Skin epidermis (tissue), 12 donors: ENCODE results near the gene ZSWIM8.
A peak's percentile ranks its signal among the peaks of the same experiment; 100 is the strongest.
"Not testable (repeated sequence)": the region's sequence is repeated elsewhere in the genome, so short reads cannot be mapped to it uniquely, and the experiment has no call there.

ENCODE experiments used
- H3K27ac ChIP-seq, 21 experiments: fragments of 200-600 bp; sonication (generic) in 11 of 21; one replicate each; pipeline ENCODE4 v1.5.0; 2020; ENCODE audit warnings: mild to moderate bottlenecking in 3 of 21, inconsistent platforms in 2 of 21, moderate library complexity in 2 of 21
- H3K4me3 ChIP-seq, 7 experiments: fragments of 200-600 bp; sonication (generic) in 2 of 7; one replicate each; pipeline ENCODE4 v1.5.0; 2020; ENCODE audit warnings: inconsistent platforms in 2 of 7, mild to moderate bottlenecking in 2 of 7, moderate library complexity in 1 of 7

Gene ZSWIM8

DNA sequence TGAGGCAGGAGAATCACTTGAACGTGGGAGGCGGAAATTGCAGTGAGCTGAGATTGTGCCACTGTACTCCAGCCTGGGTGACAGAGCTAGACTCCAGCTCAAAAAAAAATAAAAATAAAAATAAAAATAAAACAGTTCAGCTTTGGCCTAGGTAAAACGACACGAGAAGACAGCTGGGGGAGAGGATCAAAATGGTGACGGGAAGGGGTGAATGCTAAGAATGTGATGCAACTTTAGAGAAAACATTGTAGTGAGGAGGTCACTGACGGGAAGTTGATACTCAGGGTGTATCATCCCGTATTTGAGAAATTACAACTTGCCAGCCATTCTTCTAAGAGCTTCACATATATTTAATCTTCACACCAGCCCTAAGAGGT, 24.9 kb downstream of the ZSWIM8 start:
- Histone ChIP-seq H3K27ac (peak overlapping the region in 20 of 21 experiments; percentile 85 to 99 (median 96)), H3K4me3 (peak overlapping the region; percentile 57 to 99 (median 92))

DNA sequence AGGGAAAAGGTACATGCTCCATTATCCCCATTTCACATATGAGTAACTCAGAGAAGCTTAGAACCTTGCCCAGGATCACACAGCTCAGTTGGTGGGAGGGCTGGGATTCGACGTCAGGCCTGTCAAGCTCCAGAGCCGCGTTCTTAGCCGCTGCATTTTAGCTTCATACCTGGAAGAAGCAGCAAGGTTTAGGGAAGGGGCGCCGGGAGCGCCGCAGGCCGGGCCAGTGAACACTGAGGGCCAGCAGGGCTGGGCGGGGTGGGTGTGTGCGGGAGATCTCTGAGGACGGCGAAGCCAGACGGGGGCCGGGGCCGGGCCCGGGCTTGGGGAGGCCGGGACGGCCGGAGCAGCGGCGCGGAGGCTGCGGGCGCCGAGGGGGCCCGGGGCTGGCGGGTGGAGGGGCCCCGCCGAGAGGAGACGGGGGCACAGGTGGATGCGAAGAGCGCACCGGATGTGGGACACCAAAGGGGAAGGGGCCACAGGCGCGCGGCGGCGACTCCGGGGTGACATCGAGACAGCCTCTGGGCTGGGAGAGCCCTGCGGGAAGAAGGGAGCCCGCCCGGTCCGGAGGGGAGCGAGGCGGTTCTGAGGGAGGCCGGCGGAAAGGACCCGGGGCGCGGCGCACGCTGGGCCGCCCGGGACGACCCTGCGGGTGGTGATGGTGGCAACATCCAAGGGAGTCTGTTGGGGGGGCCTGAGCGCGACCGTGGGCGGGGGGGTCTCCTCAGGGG, 25.5 kb downstream of the ZSWIM8 start:
- H3K4me3 ChIP-seq, result peak overlapping the region; percentile 57 to 99 (median 92)
- H3K27ac ChIP-seq, result peak overlapping the region; percentile 83 to 99 (median 96)

DNA sequence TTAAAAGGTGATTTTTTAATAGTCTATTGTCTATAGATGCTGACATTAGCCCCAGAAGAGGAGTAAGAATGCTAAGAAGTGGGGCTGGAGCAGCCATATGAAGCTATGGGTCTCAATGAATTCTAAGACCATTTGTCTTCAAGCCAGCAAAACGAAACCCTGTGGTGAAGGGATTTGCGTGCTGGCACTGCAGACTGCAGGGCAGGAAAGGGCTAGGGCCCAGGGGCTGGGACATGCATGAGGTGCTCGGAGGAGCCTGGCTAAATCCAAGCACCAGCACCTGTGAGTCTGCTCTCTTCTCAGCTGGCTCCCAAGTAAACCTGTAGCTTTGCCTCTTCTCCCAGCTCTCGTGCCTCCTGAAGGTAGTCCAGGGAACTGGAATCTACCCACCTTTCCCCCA, 27.3 kb downstream of the ZSWIM8 start:
- Histone ChIP-seq H3K4me3 (no peak overlapping the region), H3K27ac (peak overlapping the region in 4 of 21 experiments; percentile 4 to 99 (median 46))

DNA sequence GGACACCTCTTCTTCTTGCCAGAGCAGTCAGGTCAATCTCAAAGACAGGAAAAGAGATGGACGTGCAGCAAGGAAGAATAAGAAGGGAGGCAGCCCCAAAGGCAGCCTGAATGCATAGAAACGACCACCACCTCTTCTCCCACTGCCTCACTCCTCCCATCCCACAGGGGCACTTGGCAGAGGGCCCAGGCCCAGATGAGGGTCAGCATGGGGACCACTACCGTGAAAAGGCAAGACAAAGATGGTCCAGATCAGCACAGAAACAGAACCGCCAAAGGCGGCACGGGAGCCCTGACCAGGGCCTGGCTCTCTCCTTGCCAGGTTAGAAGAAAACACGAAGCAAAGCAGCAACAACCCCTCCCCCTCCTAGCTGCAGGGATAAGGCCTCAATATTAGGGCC, 27.9 kb downstream of the ZSWIM8 start:
- Histone ChIP-seq H3K4me3 (no peak overlapping the region), H3K27ac (no peak overlapping the region)

DNA sequence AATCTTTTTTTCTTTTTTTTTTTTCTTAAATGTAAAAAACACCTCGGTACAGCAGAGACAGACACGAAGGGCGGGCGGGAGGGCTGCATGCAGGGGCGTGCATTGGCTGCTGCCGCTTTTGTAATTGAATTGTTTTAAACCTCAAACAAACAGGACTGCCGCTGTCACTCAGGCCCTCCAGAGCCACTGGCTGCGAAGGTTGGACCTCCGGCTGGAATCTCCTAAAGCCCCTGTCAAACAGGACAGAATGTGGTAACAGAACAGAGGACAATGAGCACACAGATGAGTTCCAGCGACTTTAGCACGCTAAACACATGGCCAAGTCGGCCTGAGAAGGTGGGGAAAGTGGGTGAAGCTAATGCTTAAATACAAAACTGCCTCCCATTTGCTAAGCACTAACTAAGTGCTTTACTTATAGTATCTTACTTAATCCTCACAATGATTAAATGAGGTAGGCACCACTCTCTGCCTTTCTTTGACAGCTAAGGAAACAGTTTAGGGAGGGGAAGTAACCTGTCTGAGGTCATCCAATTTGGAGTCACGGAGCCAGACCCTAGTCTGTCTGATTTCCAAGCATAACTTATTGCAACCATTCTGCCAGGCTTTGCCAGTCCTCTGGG, 29.0 kb downstream of the ZSWIM8 start:
- no peak overlapping the region for H3K4me3 ChIP-seq
- H3K27ac ChIP-seq, result no peak overlapping the region

DNA sequence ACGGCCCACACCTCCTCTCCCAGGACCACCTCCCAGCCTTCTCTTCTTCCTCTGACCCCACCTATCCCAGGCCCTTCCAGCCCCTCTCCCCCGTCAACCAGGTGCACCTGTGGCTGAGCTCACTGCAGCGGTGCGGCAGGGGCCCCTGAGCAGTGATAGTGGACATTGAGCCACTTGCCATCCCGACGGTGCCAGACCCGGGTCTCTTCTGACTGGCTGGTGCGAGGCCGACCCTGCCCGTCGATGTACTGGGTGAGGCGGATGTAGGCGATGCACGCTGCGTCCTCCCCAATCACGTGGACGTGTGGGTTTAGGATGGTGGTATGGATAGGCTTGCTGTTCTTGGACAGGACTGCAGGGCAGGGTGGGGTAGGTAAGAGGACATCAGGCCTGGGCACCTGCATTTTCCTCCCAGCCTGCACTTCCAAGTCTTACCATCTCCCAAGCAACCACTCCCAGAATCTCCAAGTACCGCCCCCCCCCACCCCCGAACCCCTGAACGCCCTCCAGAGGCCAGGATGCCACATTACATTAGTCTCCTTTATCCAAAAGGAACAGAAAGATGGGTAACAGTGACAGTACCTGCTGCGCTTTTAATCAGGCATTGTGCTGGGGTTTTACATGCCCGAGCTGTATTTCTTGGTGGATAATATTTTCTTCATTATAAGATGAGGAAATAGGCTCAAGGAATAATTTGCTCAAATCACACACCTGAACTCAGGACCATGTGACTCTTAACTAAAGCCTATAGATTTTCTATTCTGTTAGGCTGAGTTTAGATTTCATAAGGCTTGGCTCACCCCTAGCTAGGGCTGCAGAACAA, 29.7 kb downstream of the ZSWIM8 start:
- Histone ChIP-seq H3K4me3 (no peak overlapping the region), H3K27ac (peak overlapping the region in 10 of 21 experiments; percentile 1 to 79 (median 70))

DNA sequence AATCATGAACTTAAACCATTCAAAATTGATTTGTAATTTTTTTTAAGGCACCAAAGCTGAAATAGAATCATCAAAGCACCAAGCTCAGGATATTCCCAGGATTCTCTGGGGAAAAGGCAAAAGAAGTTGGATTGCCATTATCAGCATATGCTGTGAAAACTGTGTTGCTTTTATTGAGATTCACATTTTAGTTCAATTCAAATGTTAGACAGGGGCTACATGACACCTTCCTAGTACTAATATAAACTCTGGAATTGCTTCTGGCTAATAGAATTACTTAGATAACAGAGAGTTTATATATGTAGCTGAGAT, 30.3 kb downstream of the ZSWIM8 start:
- H3K4me3 ChIP-seq, result no peak overlapping the region
- peak overlapping the region in 13 of 21 experiments; percentile 1 to 79 (median 67) for H3K27ac ChIP-seq

DNA sequence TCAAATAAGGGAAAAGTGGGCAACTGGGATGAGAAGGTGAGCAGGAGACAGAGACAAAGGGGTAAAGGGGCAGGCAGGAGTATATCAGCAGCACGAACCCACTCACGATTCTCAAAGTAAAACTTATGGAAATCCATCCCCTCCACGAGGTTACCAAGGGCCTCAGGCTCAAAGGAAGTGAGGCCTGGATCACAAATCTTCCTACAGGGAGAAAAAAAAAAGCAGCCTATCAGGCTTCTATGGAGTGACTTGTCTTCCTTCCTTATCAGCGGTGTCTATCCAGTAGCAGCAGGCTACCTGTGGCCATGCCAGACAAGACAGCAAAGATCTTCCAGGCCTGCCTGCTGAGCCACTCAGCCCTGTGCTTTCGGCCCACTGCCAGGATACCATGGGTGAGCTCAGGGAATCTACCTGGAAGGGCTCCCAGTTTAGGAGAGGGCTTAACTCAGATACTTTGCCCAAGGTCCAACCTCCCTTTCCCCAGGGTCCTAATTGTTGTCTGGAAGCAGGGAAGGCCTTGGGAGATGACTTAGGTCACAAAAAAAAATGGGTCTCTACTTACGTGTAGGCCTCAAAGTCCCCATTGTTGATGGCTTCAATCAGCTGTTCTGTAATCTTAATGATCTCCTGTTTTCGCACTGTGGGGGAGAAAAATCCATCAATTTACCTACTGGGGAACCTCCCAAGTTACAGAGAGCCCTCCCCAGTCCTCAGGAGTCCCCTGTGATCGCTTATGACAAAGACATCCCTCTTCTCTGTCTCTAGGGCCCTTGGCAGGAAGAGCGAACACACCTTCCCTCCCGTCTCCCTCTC, 31.7 kb downstream of the ZSWIM8 start:
- no peak overlapping the region for H3K4me3 ChIP-seq
- peak overlapping the region in 20 of 21 experiments; percentile 13 to 79 (median 68) for H3K27ac ChIP-seq

DNA sequence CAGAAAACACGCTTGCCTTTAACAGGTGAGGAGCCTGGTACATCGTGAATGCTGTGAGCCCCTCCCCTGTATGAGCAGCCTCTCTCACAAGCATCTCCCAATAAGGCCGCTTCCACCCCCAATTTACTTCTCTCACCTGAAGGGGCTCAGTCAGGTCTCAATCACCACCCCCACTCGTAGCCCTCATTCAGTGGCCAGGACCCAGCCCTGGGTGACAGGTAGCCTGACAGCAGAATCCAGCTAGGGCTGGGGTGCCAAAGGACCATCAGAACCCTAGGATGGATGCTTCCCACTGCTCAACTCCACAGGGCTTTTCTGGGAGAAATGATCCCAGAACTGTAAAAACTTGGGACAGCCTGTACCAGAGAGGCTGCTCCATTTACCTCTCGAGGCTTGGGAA, 32.4 kb downstream of the ZSWIM8 start:
- H3K4me3 ChIP-seq, result no peak overlapping the region
- H3K27ac ChIP-seq, result peak overlapping the region in 16 of 21 experiments; percentile 4 to 79 (median 68)

DNA sequence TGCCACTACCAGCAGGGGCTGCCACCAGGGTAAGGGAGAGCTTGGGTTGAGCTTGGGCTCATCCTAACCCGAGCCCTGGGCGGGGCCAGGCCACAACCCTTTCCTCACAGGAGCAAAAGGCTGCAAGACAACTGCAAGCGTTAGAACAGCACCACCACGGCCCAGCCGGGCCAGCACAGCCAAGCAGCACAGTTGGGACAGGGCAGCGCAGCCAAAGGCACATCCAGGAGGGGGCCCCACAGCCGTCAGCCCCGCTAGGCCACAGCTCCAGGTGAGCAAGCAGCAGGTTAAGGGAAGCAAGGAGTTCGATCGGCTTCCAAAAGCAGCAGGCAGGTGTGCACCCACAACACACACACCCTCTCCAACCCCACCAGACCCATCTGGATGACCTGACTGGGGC, 33.0 kb downstream of the ZSWIM8 start:
- H3K4me3 ChIP-seq, result no peak overlapping the region
- peak overlapping the region in 13 of 21 experiments; percentile 26 to 79 (median 76) for H3K27ac ChIP-seq

DNA sequence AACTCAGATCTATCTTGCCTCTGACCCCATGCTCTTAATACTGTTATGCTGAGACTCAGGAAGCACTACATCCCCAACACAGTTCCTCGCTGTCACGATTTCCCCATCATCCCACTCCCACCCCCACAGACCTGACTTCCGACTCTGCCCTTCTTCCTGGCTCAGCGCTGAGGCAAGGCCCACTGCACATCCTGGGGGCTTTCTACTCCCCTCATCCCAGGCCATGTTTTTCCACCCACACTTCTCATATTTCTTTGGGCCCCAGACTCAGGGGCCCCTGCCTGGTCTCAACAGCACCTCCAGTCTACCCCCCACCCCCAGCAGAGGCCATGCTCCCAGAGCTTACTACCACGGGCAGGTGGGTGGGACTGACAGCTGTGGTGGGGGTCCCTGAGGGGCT, 33.7 kb downstream of the ZSWIM8 start:
- H3K27ac ChIP-seq, result peak overlapping the region in 19 of 21 experiments; percentile 26 to 78 (median 63)
- H3K4me3 ChIP-seq, result no peak overlapping the region

DNA sequence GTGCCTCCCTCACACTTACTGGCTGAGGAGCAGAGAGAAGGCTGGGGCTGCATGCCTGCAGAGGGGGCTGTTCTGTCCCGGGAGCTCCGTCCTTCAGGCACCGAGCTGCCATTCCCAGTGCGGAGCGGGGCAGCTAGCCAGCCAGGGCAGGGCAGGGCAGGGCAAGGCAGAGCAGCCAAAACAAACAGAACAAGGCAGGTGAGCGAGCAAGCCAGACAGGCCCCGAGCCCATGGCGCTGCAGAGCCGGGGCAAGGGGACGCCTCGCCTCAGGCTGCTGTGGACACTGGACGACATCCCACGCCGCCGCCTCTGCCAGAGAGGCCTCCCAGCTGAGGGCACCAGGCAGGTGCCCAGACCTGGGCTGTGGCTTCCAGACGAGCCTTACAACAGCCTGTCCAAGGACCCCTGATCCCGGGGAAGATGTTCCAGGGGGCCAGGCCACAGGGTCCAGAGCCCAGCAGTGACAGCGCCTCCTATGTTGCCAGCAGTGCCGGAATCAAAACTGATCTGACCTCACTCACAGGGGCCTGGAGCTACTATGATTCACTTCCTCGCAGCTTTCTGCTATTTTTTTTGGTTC, 34.2 kb downstream of the ZSWIM8 start:
- H3K27ac ChIP-seq, result peak overlapping the region in 19 of 21 experiments; percentile 26 to 78 (median 63)
- H3K4me3 ChIP-seq, result no peak overlapping the region

DNA sequence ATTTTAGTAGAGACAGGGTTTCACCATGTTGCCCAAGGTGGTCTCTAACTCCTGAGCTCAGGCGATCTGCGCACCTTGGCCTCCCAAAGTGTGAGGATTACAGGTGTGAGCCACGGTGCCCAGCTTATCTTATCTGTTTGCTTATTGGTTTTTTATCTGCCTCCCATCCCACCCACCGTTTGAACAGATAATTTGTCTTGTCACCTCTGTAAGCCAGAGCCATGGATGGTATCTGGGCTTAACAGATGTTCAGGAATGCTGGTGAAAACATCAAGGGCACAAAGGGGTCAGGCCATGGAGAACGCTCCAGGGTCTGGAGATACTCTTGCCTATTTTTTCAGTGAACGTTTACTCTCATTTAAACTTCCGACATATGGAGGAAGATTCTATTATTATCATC, 38.0 kb downstream of the ZSWIM8 start:
- Histone ChIP-seq H3K27ac (no peak overlapping the region), H3K4me3 (no peak overlapping the region)

DNA sequence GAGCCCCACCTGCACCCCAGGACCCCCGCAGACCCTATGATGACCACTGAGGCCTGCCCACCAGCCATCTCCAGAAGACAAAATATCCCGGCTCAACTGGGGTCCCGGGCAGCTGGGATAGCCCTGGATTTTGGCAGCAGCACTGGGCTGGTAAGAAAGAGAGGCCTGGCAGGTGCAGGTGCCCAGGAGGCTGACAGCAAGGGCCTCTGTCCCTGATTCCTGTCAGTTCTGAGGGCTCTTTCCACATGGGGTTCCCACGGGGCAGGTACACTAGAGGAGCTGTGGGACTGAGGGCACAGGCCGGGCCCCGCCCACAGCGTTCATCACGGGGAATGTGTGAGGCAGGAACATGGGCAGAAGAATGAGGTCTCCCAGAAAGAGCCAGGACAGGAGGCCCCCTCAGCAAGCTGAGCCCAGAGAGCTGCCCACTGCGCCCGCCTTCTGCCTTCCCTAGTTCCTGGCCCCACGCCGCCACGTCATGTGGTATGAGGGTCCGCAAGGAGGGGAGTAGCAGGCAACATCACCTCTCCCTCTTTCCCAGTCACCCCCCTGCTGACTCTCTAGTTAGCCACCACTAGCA, 38.8 kb downstream of the ZSWIM8 start:
- no peak overlapping the region for H3K4me3 ChIP-seq
- H3K27ac ChIP-seq, result no peak overlapping the region

DNA sequence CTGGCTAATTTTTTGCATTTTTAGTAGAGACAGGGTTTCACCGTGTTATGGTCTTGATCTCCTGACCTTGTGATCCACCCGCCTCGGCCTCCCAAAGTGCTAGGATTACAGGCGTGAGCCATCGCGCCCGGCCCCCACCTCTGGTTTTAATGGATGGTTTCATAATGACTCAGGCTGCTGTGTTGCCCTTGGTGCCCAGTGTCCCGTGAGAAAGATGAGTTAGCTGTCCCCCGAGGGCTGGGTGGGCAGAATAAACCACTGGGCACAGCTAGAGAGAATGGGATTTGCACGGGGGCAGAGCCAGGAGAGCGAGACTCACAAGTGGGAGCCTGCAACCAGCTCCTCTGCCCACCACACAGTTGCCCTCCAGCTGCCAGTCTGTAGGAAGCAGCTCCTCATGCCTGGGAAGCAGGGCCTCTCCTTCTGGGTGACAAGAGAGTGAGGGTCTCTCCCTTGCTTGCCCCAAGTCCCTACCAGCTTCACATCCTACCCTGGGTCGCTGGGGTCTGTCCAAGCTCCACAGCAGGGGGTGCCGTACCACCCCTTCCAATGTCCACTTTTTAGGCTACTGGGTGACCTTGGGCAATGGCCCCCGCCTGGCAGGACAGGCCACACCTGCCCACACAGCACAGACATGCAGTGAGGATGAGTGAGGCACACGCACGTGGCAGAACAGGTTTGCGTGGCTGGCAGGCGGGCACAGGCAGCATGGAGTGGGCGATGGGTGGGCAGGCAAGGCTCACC, 42.1 kb downstream of the ZSWIM8 start:
- no peak overlapping the region for H3K4me3 ChIP-seq
- peak overlapping the region in 2 of 21 experiments; percentile 1 to 29 for H3K27ac ChIP-seq

DNA sequence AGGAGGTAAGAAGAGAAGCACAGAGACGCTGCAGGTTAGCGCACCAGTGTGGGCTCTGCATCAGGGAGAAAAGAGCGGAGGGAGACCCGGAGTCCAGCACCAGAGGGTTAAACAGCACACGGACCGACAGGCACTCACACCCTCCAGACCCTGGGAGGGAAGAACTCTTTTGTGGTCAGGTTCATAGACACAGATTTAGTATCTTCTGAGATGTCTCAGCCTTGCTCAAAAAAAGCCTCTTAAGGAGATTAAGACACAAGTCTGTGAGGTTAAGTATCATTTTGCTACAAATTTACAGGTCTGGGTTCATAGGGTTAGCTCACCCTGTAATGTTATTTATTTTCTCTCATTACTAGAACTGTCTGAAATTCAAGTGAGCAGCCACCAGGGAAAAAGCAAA, 42.8 kb downstream of the ZSWIM8 start:
- H3K4me3 ChIP-seq, result no peak overlapping the region
- peak overlapping the region in 1 of 21 experiments; percentile 1 for H3K27ac ChIP-seq

DNA sequence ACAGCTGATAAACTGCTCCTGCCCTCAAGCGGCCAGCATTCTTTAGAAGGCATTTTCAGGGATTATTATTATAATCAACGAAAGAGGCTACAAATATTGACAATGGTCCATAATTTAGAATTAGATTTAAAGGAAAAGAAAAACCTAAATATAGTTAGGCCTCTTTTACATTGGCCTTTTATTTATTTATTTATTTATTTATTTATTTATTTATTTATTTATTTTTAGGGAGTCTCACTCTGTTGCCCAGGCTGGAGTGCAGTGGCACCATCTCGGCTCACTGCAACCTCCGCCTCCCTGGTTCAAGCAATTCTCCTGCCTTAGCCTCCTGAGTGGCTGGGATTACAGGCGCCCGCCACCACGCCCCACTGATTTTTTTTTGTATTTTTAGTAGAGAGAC, 43.7 kb downstream of the ZSWIM8 start:
- not testable (repeated sequence) for H3K4me3 ChIP-seq, H3K27ac ChIP-seq

DNA sequence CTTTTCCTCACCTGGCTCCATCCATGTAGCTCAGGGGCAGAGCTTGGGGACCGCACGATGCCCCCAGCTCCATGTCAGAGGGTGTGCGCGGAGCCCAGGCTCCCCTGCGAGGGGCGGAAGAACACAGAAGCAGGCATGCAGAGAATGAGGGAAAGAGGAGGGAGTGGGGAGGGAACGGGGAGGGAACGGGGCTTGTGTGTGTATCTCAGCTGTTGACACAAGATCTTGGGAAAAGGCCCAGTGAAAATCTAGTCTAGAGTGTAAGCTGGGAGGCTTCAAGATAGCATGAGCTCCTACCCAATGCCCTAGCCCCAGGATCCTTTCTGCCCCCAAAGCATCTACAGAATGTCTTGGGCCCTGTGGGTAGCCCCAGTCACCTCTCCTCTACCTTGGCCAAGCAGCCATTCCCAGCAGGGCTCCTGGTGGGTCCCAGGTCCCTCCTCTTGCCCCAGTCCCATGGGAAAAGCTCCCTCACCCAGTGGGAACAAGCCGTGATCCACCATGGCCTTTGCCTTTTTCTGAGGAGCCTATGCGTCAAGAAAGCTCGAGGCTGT, 51.1 kb downstream of the ZSWIM8 start:
- no peak overlapping the region for H3K4me3 ChIP-seq
- H3K27ac ChIP-seq, result no peak overlapping the region
